RWPE1 (cell line): ENCODE results near the gene TMEM74B.

ENCODE experiments used
- CTCF ChIA-PET: fragments of 350-600 bp; sonication (Branson Sonifier 250); formaldehyde crosslinking; extraction: SDS; loops from one replicate; lab custom pipeline; 2021; lab: Yijun Ruan, JAX
- POLR2A ChIA-PET: fragments of 400-600 bp; formaldehyde crosslinking; extraction: SDS; loops from one replicate; lab custom pipeline; 2020; ENCODE audit warnings: antibody characterized with exemption; ENCODE audit not compliant: low non-redundant PET; lab: Yijun Ruan, JAX
- DNase-seq: peaks from one replicate; pipeline ENCODE4 v3.0.0; 2012; ENCODE audit warnings: low spot score
- H3K27ac ChIP-seq: fragments of 450-650 bp; 2 replicates; pipeline ENCODE4 v1.5.1; 2017
- TF ChIP-seq, protein P1 (sequence below): fragments of 450-650 bp; conservative IDR thresholded peaks from 2 replicates; pipeline ENCODE4 v1.5.1; 2017; ENCODE audit warnings: low read depth, mild to moderate bottlenecking

Gene TMEM74B

DNA sequence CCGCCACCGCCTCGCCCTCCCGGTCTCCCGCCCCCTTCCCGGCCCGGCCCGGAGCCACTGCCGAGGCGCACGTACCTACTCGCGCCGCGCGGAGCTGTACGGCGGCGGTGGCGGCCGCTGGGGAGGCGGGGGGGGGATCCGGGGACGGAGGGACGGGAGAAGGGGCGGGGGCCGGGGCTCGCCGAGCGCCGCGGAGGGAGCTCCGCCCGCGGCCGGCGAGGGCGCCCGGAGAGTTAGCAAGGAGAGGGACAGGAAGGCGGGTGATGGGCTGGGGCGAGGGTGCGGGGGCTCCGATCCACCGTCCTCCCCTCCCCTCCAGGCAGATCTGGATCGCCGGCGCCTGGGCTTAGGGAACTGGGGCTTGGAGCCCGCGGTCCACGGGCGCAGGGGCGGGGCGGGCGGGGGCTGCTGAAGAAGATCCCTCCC is 548 bp upstream of the TMEM74B start:
- CTCF ChIA-PET, result interaction anchor here (0.6 to 1.4 kb wide), 3 partner anchors 65 to 1147 kb away, joined by 4 to 6 read pairs (median 5); no protein-coding TSS in a partner anchor

DNA sequence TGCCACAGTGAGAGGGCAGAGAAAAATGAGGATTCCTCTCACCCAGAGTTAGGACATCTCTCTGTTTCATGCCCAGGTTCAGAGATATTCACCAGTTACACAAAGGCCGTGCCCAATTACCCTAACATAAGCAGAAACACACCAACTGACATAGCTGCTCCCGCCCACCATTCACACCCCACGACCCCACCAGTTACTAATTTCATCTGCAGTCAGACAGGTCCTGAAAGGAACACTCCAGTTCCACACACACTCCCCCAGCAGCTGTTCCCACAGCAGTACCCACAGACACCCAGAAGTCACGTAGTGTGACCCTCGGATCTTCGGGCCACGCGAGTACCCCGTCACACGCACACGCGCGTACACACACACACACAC is 532 bp downstream of the TMEM74B start:
- ChIA-PET POLR2A (no interaction called here), CTCF (interaction anchor here (0.5 to 1.4 kb wide), 4 partner anchors 76 to 1340 kb away, joined by 3 to 6 read pairs (median 4); no protein-coding TSS in a partner anchor)
- TF ChIP-seq, protein P1, sequence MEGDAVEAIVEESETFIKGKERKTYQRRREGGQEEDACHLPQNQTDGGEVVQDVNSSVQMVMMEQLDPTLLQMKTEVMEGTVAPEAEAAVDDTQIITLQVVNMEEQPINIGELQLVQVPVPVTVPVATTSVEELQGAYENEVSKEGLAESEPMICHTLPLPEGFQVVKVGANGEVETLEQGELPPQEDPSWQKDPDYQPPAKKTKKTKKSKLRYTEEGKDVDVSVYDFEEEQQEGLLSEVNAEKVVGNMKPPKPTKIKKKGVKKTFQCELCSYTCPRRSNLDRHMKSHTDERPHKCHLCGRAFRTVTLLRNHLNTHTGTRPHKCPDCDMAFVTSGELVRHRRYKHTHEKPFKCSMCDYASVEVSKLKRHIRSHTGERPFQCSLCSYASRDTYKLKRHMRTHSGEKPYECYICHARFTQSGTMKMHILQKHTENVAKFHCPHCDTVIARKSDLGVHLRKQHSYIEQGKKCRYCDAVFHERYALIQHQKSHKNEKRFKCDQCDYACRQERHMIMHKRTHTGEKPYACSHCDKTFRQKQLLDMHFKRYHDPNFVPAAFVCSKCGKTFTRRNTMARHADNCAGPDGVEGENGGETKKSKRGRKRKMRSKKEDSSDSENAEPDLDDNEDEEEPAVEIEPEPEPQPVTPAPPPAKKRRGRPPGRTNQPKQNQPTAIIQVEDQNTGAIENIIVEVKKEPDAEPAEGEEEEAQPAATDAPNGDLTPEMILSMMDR, result no peak
- H3K27ac ChIP-seq, result no peak overlapping the region
- no peak for DNase-seq

More for the DNA sequence above, 548 bp upstream of the TMEM74B start:
- POLR2A ChIA-PET, result no interaction called here
- TF ChIP-seq, protein P1, result no peak
- DNase-seq, result no peak
- H3K27ac ChIP-seq, result no peak overlapping the region

DNA sequence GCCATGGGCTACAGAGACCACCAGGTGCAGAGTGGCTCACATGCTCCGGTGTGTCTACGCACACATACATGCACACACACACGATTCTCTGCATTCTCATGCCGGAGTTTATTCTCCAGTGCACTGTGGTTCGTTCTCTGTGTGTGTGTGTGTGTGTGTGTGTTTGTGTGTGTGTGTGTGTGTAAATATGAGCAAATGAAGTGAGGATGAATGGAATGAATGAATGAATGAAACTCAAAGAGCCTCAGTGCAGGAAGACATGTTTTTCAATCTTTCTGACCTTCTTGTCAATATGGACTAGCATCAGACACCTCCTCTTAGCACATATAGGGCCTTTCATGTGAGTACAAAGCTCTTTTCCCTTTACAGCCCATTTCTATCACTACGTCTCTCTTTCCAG is 1.6 kb downstream of the TMEM74B start:
- POLR2A ChIA-PET, result no interaction called here
- CTCF ChIA-PET, result no interaction called here
- TF ChIP-seq, protein P1, result no peak
- no peak for DNase-seq
- H3K27ac ChIP-seq, result no peak overlapping the region

DNA sequence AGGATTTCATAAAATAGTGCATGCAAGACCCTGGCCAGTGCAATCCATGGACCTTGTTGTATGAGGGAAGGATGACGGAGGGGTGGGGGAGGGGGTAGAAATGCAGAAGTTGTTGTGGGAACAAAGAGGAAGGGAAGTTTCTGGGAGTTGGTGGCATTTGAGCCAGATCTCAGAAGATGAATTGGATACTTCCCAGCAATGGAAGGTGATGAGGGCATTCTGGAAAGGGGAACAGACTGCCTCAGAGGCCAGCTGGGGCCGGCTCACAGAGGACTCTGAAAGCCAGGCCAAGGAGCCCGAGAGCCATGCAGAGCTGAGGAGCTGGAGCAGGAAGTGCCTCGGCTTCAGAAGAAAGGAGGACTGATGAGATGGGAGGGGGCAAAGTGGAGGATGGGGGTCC is 2.7 kb downstream of the TMEM74B start:
- TF ChIP-seq, protein P1, result no peak
- POLR2A ChIA-PET, result no interaction called here
- no peak overlapping the region for H3K27ac ChIP-seq
- CTCF ChIA-PET, result no interaction called here
- no peak for DNase-seq

DNA sequence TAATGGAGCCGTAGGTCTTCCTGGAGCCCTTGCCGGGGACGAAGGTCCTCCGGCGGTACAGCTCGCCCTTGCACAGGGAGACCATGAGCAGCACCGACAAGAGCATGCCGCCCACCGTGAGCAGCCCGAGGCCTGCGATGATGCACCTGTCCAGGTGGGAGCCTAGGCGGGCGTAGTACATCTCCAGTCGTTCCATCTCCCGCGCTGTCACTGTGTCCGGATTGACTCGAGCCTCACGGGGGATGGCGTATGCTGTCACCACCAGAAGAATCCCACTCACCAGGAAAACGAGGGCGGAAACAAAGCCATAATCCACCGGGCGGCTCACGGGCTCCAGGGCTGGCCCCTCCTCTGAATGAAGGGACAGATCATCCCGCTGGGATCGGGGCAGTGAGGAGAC is 3.8 kb downstream of the TMEM74B start:
- DNase-seq, result no peak
- ChIA-PET CTCF (no interaction called here), POLR2A (no interaction called here)
- TF ChIP-seq, protein P1, result no peak
- no peak overlapping the region for H3K27ac ChIP-seq

DNA sequence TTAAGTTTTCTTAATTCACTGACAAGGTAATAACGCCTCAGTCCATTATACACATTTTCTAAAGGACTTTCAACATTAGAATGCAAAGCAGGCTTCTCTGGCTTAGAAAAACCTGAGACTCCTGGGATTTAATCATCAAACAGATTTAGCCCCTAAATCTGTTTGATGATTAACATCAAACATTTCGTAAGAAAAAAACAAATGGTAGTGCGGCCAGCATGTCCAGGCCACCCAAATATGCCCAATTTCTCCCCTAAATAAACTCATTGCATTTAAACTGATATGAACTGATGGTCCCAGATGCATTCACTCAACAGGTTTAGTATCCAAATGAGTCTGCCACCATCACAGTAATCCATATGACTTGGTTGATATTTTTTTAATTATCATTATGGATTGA is 6.2 kb downstream of the TMEM74B start:
- TF ChIP-seq, protein P1, result no peak
- H3K27ac ChIP-seq, result no peak overlapping the region
- POLR2A ChIA-PET, result interaction anchor here (0.6 kb wide), 1 partner anchor 8 kb away, joined by 3 read pairs; no protein-coding TSS in a partner anchor
- CTCF ChIA-PET, result no interaction called here
- DNase-seq, result no peak
